GF-D8 (cell line): ENCODE results near the gene PPP2R5B.

Experiments used
- DNase-seq: peaks from one replicate; lab custom pipeline; 2025; lab: John Stamatoyannopoulos, UW

PPP2R5B gene

DNA sequence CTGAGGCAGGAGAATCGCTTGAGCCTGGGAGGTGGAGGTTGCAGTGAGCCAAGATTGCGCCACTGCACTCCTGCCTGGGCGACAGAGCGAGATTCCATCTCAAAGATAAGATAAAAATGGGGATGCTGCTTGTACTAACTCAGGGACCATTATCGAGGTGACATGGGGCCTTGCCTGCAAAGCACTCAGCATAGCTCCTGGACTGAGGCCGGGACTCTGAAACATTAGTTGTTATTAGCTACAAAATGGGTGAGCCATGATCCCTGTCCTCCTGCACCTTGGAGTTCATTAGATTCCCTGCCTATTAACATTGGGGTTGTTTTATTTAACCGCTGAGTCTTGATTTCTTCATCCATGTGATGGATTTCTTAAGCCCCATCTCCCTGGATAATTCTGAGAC, 5.1 kb downstream of the PPP2R5B start:
- DNase-seq, result no peak

DNA sequence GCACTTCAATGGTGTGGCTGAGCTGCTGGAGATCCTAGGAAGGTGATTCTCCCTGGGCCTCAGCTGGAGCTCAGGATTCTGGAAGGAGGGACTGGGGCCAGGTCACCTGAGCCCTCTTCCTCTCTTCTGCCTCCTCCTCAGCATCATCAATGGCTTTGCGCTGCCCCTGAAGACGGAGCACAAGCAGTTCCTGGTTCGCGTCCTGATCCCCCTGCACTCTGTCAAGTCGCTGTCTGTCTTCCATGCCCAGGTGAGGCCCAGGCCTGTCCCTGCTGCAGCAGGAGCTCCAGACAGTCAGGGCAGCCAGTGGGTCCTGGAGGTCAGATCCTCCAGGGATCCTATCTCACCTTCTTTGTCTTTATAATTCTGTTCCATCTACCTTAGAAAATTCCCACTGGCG, 5.9 kb downstream of the PPP2R5B start:
- no peak for DNase-seq

DNA sequence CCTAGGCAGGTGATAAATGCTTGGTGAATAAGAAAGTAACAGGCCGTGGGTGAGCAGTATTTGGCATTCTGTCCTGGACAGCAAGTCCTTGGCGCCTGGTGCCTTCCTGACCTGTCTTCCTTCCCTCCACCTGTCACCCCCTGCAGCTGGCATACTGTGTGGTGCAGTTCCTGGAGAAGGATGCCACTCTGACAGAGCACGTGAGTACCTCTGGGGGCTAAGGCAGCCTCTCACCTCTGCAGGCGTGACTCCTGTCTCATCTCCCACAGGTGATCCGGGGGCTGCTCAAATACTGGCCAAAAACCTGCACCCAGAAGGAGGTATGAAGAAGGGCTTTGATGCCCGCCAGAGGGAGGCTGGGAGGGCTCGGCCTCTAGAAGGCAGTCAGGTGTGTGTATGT, 6.8 kb downstream of the PPP2R5B start:
- DNase-seq, result no peak

DNA sequence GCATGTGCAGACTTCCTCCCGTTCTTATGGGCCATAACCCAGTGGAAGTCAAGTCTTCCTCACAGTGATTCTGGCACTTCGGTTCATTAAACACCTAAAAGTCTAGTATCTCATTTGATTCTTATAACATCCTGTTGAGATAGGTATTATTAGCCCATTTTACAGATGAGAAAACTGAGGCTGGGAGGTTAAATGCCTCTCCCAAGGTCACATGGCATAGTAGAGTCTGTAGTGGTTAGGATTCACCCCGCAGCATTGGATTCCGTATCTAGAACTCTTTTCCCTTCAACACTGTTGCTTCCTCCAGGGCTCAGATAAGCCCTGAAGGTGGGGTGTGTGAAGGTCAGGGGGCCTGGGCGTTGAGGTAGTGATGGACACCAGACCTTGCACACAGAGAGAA, 7.8 kb downstream of the PPP2R5B start:
- no peak for DNase-seq

DNA sequence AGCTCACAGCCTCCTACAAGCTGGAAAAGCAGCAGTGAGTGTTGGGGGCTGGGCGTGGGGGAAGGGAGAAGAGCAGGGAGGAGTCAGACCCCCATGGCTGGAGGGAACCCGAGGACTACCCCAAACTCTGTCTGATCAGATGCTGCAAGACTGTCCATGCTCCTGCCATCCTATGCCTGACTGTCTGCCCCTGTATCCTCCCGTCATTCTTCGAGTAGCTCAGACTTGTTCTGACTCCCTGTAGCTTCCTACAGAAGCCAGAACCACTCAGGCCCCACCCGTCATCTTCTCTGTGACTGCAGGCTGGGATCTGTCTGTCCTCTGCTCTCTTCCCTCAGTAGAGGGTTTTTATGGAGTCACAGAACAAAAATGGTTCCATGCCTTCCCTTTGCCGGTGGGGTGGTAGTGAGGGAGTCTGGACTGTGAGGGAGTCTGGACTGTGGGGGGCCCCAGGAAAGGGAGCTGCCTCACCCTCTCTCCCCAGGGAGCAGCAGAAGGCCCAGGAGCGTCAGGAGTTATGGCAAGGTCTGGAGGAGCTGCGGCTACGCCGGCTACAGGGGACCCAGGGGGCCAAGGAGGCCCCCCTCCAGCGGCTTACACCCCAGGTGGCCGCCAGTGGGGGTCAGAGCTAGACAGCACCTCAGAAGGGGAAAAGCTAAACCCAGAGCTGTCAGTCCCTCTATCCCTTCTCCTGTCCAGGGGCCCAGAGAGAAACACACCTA, 8.9 kb downstream of the PPP2R5B start:
- no peak for DNase-seq

DNA sequence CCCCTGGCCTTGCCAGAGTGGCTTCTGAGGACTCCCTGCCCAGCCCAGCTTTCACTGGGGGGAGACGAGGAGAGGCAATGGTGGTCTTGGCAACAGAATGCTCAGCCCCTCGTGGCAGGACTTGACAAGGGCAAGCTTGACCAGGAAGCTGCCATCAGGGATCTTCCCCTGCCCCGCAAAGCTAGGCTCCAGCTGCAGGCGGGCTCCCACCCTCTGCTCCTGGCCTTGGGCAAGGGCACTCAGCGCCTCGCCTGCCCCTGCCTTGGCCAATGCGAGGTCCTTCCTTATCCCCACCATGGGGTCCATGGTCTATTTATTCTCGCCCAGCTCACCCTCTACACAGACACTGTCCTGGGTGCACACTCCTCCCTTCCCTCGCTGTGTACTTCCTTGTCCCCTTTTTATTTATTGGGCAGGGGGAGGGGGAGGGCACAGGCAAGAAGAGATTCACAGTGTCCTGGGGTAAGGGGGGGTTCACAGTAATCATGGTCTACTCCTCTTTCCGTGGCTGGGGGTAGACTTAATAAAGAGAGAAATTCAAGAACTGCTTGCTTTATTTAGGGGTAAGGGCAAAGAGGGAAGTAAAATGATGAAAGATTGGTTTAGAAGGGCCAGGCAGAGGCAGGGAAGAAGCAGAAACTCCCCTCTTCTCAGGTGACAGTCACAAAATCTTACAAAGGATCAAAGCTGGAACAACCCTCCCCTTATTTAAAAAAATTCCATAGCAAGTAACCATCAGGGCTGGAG, 9.6 kb downstream of the PPP2R5B start:
- DNase-seq, result no peak

DNA sequence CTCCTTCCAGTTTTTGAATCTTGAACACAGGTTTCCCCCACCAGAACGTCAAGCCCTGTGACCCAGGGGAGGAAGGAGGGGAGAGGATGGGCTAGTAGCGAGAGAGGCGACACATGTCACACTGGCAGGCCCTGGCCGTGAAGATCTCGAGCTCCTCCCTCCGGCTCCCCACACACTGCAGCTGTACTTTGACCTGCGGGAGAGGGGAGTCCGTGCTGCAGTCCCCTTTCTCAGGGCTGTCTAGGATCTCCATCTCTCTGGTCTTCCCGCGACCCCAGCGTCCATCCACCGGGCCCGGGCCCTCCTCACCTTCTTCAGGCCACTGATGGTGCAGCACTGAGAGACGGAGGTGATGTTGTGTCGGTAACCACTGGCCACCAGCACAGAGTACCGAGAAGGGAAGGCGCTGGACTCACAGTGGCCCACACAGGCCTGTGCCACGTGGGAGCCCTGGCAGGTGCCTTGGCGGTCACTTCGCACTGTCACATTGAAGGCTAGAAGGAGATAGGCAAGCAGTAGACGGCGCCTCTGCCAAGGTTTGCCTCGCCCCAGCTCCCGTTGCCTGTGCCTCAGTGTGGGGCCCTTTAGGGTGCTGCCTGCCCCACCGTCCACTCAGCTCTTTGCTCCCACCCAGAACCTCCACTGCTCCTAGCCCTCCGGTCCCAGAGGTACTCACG, 10.3 kb downstream of the PPP2R5B start:
- DNase-seq, result no peak

DNA sequence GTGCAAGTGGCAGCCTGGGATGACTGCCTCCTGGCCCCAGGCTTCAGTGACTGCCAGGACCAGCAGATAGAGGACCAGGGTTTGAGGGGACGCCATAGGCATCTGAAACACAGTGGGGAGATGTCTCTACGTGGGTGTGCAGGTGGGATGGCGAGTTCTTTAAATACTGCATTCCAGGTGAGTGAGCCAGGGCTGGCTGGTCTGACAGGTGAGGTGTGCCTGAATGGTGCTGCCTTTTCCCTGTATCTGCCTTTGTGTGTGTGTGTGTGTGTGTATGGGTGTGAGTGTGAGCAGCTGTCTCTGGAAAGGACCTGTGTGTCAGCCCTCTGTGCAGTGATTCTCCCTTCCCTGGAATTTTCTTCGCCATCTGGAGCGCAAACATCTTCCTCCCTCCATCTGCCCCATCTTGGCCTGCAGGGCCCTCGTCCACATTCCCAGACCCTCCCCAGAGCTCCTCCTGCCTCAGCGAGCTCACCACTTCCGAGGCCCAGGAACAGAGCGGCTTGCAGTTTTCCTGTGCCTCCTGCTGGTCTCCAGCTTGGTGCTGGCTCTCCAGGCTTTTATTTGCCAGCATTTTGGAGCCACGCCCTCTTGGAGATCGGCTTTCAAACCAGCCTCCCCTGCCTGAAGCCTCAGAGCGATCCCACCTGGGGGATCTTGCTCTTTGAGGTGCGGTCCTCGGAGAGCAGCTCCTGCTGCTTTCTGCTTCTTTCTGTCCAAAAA, 11.0 kb downstream of the PPP2R5B start, which contains the start of gene GPHA2:
TSS of gene GPHA2 (minus strand) at position 535 of the 723 bp plus-strand sequence. CDS start at position 102, 433 bp downstream.
- DNase-seq, result no peak

DNA sequence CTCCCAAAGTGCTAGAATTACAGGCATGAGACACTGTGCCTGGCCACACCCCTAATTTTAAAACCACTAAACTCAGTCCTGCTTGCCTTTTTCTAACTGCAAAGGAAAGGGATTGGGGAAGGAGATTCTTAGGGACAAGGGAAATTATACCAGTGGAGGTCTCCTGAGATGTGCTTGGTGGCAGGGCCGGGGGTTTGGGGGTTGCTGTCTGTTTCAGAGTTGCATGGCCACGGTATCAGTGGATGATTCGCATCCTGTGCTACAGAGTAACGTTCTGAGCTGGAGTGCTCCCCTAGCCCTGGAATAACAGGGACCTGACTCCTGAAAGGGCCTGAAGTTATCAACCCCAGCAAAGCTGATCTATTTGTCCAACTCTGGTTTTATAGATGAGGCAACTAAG, 12.1 kb downstream of the PPP2R5B start:
- no peak for DNase-seq

DNA sequence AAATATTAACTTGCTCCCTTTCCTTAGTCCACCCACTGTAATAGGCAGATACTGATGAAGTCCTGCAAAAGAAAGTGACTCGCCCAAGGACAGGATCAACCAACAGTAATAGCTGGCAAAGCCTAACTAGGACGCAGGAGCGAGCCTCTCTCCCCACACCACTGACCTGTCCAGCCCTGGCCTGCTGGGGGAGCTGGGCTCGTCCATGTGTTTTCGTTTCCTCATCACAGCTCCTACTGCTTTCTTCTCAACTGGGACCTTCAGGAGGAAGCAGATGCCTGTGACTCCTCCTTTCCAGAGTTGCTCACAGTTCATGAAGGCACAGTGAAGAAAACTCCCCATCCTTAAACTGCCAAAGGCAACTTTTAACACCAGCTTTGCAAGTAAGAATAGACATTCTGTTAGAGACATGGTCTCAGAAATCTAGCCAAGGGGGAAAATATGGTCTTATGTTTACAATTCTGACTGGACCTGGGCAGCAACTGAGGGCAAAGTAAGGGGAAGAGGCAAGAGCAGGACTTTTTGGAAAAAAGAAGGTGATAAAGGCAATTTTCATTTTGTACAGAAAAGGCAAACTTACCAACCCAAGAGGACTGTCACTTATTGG, 22.8 kb downstream of the PPP2R5B start:
- no peak for DNase-seq

DNA sequence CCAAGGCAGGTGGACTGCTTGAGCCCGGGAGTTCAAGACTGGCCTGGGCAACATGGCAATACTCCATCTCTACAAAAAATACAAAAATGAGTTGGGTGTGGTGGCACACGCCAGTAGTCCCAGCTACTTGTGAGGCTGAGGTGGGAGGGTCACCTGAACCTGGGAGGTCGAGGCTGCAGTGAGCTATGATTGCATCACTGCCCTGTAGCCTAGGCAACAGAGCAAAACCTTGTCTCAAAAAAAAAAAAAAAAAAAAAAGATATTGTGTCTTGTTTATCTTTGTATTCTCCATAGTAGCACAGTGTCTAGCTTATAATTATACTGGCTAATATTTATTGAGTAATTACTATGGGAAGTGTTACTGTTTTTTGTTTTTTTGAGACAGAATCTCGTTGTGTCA, 27.0 kb downstream of the PPP2R5B start:
- DNase-seq, result no peak

DNA sequence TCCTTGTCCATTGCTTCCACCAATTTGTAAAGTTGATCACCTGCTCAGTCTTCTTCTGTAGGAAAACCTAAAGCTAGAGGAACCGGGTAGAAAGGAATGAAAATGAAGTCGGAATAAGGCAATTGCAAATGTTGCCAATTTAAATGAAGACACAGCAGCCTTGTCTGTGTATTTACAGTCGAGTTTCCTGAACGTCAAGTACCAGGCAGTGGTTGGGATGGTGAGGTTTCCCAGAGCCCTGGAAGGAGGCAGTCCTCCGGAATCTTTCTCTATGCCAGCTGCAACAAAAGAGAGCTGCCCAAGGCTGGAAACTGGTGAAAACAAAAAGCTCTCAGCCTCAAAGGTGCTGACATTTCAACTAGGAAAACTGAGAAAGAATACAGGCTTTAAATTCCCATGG, 29.7 kb downstream of the PPP2R5B start:
- no peak for DNase-seq

DNA sequence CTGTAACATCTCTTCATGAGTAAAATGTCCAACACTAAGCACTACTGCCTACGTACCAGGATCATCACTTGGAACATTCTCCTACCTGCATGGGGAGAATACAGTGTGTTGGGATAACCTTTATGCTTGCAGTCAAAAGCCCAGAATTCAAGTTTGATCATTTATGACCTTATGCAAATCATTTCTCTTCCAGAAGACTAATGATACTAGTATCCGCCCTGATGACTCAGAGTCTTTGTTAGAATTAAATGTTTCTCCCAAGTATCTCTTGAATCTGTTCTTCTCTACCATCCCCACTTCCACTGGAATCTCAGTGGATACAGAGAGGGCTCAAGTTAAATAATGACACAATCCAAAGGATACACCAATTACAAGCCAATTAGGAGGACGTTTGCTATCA, 35.0 kb downstream of the PPP2R5B start:
- DNase-seq, result no peak

DNA sequence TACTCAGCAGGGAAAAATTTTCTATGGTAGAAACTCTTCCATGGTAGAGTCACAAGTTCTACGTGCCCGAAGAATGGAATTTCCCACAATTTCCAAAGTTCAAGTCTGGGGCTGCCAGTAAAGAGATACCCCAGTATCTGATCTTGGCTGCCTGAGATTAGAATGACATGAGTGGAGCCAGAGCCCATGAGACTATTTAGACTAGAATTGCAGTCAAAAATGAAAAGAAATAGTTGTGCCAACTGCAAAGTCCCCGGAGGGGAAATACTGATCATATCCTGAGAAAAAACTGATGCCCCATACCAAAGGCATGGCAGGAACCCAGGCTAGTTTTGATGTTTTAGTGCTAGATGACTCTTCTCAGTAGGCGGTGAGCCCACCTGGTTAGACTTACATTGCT, 36.2 kb downstream of the PPP2R5B start:
- DNase-seq, result no peak

DNA sequence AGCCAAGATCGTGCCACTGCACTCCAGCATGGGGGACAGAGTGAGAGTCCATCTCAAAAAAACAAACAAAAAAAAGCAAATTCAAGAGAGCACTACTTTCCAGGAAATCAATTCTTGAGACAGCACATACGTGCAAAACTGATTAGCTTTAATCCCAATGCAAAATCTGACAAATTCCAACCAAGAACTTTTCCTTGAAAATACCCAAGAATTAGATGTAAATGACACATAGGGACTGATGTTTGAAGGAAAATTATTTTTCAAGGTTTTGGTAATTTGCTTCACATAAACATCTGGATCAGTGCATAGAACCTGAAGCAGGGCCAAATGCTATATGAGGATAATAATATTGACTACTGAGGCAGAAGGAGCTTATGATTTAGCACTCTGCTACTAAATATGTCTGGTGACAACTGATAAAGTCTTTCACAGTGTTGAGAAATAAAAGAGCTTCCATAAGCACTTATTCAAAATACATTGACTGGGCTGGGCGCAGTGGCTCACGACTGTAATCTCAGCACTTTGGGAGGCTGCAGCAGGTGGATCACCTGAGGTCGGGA, 38.7 kb downstream of the PPP2R5B start:
- no peak for DNase-seq

DNA sequence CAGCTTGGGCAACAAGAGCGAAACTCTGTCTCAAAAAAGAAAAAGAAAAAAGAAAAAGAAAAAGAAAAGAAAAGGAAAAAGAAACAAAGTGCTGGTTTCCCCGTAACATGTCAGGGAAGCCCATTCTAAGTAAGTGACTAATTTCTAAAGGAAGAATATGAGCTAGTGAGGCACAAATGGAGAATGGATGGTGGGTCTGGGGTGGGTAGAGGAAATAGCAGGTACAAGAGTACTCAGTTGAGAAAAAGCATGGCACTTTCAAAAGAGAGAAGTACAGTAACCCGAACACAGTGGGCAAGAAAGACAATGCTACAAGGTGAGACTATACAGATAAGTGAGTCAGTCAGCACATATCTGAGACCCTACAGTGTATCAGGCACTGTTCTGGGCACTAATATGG, 42.9 kb downstream of the PPP2R5B start:
- DNase-seq, result no peak

DNA sequence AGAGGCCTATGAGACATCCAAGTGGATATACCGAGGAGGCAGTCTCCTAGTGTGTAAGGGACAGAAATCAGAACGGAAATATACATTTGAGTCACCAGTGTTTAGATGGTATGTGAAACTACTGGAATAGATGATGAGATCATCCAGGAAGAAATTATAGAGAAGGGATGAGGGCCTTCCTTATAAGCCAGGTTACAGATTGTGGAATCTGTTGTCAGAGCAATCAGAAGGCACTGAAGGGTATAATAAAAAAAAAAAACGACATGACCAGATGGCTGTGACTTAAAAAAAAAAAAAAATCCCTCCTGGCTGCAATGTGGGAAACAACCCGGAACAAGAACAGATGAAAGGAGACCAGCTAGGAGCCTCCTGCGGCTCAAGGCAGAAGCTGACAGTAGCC, 44.7 kb downstream of the PPP2R5B start:
- no peak for DNase-seq

DNA sequence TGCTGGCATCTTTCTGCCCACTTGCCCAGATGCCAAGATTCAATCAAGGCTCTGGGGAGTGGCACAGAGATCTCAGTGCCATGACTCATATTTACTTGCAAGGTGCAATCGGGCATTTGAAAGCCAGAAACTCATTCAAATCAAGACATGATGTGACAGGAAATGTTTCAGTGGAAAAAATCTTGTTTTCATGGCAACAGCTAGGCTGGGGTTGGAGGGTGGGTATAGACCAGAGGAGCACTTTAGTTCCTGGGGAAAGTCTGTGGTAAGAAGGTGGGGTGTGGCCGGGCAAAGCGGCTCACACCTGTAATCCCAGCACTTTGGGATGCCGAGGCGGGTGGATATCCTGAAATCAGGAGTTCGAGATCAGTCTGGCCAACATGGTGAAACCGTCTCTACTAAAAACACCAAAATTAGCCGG, 46.3 kb downstream of the PPP2R5B start:
- no peak for DNase-seq

DNA sequence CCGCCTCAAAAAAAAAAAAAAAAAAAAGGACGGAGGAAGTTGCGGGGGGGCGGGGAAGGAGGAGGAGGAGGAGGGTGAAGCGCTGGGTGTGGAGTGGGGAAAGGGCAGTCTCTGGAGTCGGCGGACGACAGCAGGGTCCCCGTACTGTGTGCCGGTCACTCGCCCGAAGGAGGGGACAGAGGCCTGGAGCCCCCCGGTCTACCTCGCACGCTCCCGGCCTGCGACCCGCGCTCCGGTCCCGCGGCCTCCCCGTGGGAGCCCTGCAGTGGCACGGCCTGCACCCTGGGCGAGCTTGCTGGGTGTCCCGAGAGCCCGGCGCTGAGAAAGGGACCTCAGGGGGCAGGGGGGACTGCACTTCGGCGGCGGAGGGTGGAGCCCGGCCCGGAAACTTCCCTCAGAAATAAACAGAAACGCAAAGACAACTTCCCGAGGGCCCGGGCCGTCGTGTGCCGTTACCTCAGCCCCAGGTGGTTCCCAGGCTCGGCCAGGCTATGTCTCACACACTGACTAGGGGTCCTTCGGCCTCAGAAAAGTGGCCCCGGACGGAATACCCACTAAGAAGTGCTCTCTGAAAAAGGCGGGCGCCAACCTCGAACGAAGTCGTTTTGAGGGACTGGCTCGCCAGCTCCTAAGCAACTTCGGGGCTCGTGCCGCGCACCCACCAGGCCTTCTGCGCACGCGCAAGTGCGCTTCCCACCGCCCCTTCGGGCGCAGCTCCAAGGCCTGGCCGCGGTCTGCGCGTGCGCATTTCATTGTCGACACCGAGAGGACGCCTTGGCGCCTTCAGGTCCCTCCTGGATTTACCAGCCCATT, 47.1 kb downstream of the PPP2R5B start, which contains the start of gene MAJIN:
TSS of gene MAJIN (minus strand) at position 688 of the 813 bp plus-strand sequence. CDS start 12,703 bp downstream, outside the sequence.
- no peak for DNase-seq

DNA sequence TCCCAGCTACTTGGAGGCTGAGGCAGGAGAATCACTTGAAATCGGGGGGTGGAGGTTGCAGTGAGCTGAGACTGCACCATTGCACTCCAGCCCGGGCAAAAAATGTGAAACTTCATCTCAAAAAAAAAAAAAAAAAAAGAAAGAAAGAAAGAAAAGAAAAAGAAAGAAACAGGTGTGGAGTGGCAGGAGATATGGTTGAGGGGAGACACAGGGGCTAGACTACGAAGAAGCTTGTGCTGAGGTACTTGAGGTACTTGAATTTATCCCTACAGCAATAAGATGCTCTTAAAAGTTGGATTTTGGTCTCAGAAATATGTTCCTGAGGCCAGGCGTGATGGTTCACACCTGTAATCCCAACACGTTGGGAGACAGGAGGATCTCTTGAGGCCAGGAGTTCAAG, 49.6 kb downstream of the PPP2R5B start:
- no peak for DNase-seq

DNA sequence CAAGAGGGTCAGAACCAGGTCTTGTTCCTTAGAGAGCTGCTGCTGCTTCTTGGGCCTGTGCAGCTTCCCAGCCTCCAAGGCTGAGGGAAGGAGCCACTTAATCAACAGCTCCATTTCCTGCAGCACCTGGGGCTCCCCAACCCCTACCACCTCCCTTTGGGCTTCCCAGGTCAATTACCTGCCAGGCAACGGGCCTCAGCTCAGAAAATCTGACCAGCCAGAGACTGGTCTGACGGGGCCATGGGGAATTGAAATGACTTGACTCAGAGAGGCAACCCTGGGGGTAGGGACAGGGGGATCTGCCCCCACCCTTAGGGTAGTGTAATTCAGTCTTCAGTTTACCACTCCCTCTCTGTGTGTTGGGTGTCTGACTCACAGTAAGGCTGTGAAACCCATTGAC, 52.2 kb downstream of the PPP2R5B start:
- DNase-seq, result no peak
